ENCODE data around the gene RNF114.

GRCh38 chr20:49966861-49967260, 30.7 kb downstream of the RNF114 start:
- TF ChIP-seq CTCF (IDR thresholded peaks at IDR 0.05; ENCODE audit: insufficient read depth, low read depth, low read length) (no peak), EZH2 (IDR thresholded peaks at IDR 0.05; ENCODE audit: insufficient read depth, low read length) (no peak)
